GM12873 (cell line): Measurements from ENCODE around the gene LCT.

Experiments
- TF ChIP-seq, protein P1 (sequence below): IDR thresholded peaks from 2 replicates; pipeline ENCODE4 v1.5.1; 2012; ENCODE audit warnings: low read depth, mild to moderate bottlenecking, moderate library complexity, low read length, control low read depth; ENCODE audit not compliant: insufficient read depth; ENCODE audit errors: missing control alignments

LCT gene

DNA sequence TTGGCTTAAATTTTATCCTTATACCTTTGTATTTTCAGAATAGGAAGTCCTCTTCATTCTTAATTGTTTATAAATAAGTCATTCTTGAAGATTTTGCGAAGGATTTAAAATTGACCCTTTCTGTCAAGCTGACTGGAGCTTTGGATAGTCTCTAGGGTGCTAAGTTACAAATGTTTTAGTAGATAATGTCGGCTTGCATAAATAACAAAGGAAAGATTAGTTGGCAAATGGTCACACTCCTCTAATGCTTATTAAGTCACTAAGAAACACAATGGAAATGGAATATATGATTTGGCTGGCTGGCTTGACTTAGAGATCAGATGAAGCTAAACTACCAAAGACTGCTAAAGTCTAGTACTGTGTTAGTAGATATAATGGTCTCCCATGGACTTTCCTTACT lies 54.8 kb downstream of the LCT start:
- TF ChIP-seq, protein P1, sequence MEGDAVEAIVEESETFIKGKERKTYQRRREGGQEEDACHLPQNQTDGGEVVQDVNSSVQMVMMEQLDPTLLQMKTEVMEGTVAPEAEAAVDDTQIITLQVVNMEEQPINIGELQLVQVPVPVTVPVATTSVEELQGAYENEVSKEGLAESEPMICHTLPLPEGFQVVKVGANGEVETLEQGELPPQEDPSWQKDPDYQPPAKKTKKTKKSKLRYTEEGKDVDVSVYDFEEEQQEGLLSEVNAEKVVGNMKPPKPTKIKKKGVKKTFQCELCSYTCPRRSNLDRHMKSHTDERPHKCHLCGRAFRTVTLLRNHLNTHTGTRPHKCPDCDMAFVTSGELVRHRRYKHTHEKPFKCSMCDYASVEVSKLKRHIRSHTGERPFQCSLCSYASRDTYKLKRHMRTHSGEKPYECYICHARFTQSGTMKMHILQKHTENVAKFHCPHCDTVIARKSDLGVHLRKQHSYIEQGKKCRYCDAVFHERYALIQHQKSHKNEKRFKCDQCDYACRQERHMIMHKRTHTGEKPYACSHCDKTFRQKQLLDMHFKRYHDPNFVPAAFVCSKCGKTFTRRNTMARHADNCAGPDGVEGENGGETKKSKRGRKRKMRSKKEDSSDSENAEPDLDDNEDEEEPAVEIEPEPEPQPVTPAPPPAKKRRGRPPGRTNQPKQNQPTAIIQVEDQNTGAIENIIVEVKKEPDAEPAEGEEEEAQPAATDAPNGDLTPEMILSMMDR = no peak

DNA sequence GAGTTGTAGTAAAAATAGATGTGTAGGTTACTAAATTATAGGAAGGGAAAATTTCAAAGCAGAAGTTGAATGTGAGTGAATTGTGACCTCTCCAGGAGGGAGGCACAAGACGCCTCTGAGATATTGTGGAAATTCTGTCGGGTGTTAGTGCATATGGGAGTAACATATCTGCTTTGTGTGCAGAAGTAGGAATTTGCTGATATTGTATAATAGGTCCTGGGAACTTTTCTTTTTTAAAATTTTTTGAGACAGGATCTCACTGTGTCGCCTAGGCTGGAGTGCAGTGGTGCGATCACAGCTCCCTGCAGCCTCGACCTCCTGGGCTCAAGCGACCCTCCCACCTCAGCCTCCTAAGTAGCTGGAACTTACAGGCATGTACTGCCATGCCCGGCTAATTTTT lies 60.6 kb downstream of the LCT start:
- TF ChIP-seq, protein P1 = no peak

DNA sequence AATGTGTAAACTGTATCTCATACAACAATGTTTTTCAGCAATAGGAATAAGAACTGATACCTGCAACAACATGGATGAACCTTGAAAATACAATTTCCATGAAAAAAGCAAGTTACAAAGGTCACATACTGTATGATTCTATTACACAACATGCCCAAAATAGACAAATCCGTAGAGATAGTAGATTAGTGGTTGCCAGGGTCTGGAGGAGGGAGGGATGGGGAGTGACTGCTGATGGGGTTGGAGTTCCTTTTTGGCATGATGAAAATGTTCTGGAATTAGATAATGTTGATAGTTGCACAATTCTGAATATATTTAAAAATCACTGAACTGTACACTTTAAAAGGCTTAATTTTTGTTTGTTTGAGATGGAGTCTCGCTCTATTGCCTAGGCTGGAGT lies 61.6 kb downstream of the LCT start:
- TF ChIP-seq, protein P1 = no peak

DNA sequence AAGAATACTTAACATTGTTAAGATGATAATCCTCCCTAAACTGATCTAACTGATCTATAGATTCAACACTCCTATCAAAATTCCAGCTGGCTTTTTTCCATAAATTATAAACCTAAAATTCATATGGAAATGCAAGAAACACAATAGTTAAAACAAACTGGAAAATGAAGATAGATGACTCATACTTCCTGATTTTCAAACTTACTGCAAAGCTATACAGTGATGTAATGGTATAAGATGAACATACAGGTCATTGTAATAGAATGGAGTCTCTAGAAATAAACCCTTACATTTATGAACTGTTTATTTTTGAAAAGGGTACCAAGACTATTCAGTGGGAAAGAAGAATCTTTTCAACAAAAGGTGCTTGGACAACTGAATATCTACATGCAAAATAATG lies 63.1 kb downstream of the LCT start:
- TF ChIP-seq, protein P1 = no peak

DNA sequence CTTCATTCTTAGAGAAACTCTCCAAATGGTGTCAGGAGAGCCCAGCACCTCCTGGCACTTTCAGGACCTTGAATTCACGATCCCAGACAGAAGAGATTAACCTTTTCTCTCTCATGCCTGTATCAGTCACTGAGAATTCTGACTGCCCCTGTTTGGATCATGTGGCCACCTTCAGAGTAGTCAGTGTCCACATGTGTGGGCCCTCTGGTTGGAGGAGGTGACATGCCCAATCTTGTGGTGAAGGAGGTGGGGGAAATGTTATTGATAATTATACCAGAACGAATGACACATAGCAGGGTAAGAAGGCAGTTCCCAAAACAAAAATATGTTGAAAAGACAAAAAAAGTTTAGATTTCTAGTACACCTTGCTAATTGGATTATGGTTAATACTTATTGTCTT lies 63.7 kb downstream of the LCT start:
- TF ChIP-seq, protein P1 = no peak

DNA sequence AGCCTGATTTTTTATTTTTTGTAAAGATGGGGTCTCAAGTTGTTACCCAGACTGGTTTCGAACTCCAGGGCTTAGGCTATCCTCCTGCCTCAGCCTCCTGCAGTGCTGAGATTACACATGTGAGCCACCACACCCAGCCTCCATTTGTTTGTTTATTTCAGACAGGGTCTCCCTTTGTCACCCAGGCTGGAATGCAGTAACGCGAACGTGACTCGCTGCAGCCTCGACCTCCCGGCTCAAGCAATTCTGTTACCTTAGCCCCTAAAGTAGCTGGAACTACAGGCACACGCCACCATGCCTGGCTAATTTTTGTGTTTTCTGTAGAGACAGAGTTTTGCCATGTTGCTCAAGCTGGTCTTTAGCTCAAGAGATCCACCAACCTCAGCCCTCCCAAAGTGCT lies 68.1 kb downstream of the LCT start:
- TF ChIP-seq, protein P1 = no peak

DNA sequence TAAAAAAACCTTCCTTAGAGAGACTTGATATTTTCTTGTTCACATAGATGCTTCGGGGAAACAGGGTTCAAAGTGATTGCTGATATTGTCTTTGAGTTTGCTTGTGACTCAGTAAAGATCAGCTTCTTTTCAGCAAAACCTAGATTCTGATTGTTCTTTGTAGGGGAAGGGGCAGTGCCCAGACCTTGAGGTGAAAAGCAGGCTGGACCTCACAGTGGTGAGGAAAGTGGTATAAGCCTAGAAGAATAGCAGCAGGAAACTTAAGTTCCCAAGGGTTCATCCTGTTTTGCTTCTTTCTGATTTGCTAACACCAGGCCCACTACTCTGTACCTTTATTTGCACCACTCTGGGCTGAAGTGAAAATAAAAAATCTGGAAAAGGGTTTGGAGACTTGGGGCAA lies 74.5 kb downstream of the LCT start:
- TF ChIP-seq, protein P1 = no peak

DNA sequence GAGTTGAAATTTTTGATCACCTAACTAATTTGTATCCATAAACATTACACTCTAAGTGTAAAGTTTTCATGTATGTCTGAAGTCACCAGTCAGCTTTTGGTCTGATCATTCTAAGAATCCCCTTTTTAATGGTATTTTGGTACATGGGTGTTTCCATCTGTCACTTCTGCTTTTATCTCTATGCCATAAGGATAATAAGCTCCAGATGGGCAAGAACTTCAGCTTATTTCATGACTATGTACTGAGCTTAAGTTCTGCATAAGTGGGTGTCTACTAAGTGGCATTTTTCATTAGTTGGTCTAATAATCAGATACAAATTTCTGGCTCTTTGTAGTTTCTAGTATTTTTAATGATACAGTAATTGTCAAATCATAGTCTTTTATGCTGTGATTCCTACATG lies 75.0 kb downstream of the LCT start:
- TF ChIP-seq, protein P1 = no peak
